ENCODE results near the gene COA8.

Gene COA8

GRCh38 chr14:103533137-103533998 is 29.4 kb upstream of the COA8 start:
- no peak overlapping the region for H3K4me3 ChIP-seq (replicated peaks; ENCODE audit: insufficient read depth, low read length)
- no peaks in the 10 kb centered on the region for H3K27me3 ChIP-seq (ENCODE audit: insufficient read depth, poor library complexity, severe bottlenecking)
- no peak for DNase-seq (ENCODE audit: low read depth in 1 of 2, low spot score in 1 of 2)
- no peak overlapping the region for H3K27ac ChIP-seq (replicated peaks)
- TF ChIP-seq REST (IDR thresholded peaks at IDR 0.05; ENCODE audit: insufficient replicate concordance, low read depth) (no peak), POLR2AphosphoS5 (IDR thresholded peaks at IDR 0.05; ENCODE audit: low read depth) (no peak), GABPA (IDR thresholded peaks at IDR 0.05; ENCODE audit: low read depth) (no peak), SPI1 (IDR thresholded peaks at IDR 0.05; ENCODE audit: borderline replicate concordance, low read depth) (no peak), CTCF (IDR thresholded peaks at IDR 0.05; ENCODE audit: insufficient read depth, low read length) (no peak)

- no peak for TF ChIP-seq REST (IDR thresholded peaks at IDR 0.05; ENCODE audit: insufficient replicate concordance, low read depth)
- no peak for TF ChIP-seq CTCF (IDR thresholded peaks at IDR 0.05; ENCODE audit: insufficient read depth, low read length)
- no peak for TF ChIP-seq GABPA (IDR thresholded peaks at IDR 0.05; ENCODE audit: low read depth)
- no peak for TF ChIP-seq POLR2AphosphoS5 (IDR thresholded peaks at IDR 0.05; ENCODE audit: low read depth)
- no peak for TF ChIP-seq SPI1 (IDR thresholded peaks at IDR 0.05; ENCODE audit: borderline replicate concordance, low read depth)
- no peak overlapping the region for H3K4me3 ChIP-seq (replicated peaks; ENCODE audit: insufficient read depth, low read length)
- H3K27ac ChIP-seq (replicated peaks): no peak overlapping the region
- H3K27me3 ChIP-seq (ENCODE audit: insufficient read depth, poor library complexity, severe bottlenecking): peaks cover 7% of the 10 kb centered on the region
- DNase-seq (ENCODE audit: low read depth in 1 of 2, low spot score in 1 of 2): no peak
Observed at GRCh38 chr14:103533999-103534575, 28.7 kb upstream of the COA8 start.

GRCh38 chr14:103534576-103535061 is 28.1 kb upstream of the COA8 start:
- no peak for DNase-seq (ENCODE audit: low read depth in 1 of 2, low spot score in 1 of 2)
- Histone ChIP-seq H3K4me3 (replicated peaks; ENCODE audit: insufficient read depth, low read length) (no peak overlapping the region), H3K27ac (replicated peaks) (no peak overlapping the region), H3K27me3 (ENCODE audit: insufficient read depth, poor library complexity, severe bottlenecking) (peaks cover 12% of the 10 kb centered on the region)
- no peak for TF ChIP-seq GABPA (IDR thresholded peaks at IDR 0.05; ENCODE audit: low read depth)
- TF ChIP-seq SPI1 (IDR thresholded peaks at IDR 0.05; ENCODE audit: borderline replicate concordance, low read depth): no peak
- no peak for TF ChIP-seq REST (IDR thresholded peaks at IDR 0.05; ENCODE audit: insufficient replicate concordance, low read depth)
- TF ChIP-seq CTCF (IDR thresholded peaks at IDR 0.05; ENCODE audit: insufficient read depth, low read length): no peak
- TF ChIP-seq POLR2AphosphoS5 (IDR thresholded peaks at IDR 0.05; ENCODE audit: low read depth): no peak
